ENCODE measurements around the gene ATAD3B. TPM values are rescaled to one million over a fixed set of nuclear protein-coding genes. Genes with fewer than 3 reads are reported as not detected.
"Not testable (repeated sequence)": the region's sequence is repeated elsewhere in the genome, so short reads cannot be mapped to it uniquely, and the experiment has no call there.

ATAD3B gene
- total RNA-seq, 1 experiment from 2014 or later = 104 TPM

- CTCF ChIA-PET; ATAC-seq; DNase-seq (ENCODE audit: low read depth, low spot score); H3K4me1 ChIP-seq (ENCODE audit: control insufficient read depth, insufficient read depth, low read length); H3K27me3 ChIP-seq (ENCODE audit: control insufficient read depth, insufficient read depth, low read length); H3K27ac ChIP-seq (ENCODE audit: low read length); POLR2A ChIA-PET; intact Hi-C loops (cut with micrococcal nuclease; ENCODE audit: unreplicated experiment); BruUV-seq (replicated peaks); in situ Hi-C loops (cut with HindIII; ENCODE audit: low pct_unique_long_range_greater_than_20kb, low sequenced_read_pairs); H3K36me3 ChIP-seq (ENCODE audit: control insufficient read depth, insufficient read depth, low read length); H3K9me3 ChIP-seq (ENCODE audit: control insufficient read depth, insufficient read depth, low read depth, low read length); H3K4me3 ChIP-seq (ENCODE audit: low read depth in 2 of 2, low read length in 2 of 2): not testable (repeated sequence)
Measured at GRCh38 chr1:1481811-1482210, 10.2 kb downstream of the ATAD3B start.

- BruUV-seq (replicated peaks) = no TSS peak
- TF ChIP-seq REST (IDR thresholded peaks at IDR 0.05; ENCODE audit: insufficient read depth in 1 of 2, low read depth in 2 of 2, low read length in 1 of 2) (no peak), SIN3A (IDR thresholded peaks at IDR 0.05; ENCODE audit: borderline replicate concordance, insufficient read depth, low read depth, low read length) (no peak), POLR2AphosphoS5 (IDR thresholded peaks at IDR 0.05; ENCODE audit: low read depth, low read length) (no peak), CTCF (IDR thresholded peaks at IDR 0.05) (no peak), TCF7L2 (IDR thresholded peaks at IDR 0.05; ENCODE audit: low read depth, low read length) (no peak)
- no peak for DNase-seq (ENCODE audit: low read depth, low spot score)
- no peak overlapping the region for H3K4me3 ChIP-seq (ENCODE audit: low read depth in 2 of 2, low read length in 2 of 2)
- POLR2A ChIA-PET = no interaction called here
- H3K4me1 ChIP-seq (ENCODE audit: control insufficient read depth, insufficient read depth, low read length) = no peaks in the 10 kb centered on the region
- H3K27me3 ChIP-seq (ENCODE audit: control insufficient read depth, insufficient read depth, low read length) = no peaks in the 10 kb centered on the region
- in situ Hi-C loops (cut with HindIII; ENCODE audit: low pct_unique_long_range_greater_than_20kb, low sequenced_read_pairs) (no loop called here), intact Hi-C loops (cut with micrococcal nuclease; ENCODE audit: unreplicated experiment) (no loop called here)
- H3K36me3 ChIP-seq (ENCODE audit: control insufficient read depth, insufficient read depth, low read length) = no peaks in the 10 kb centered on the region
- CTCF ChIA-PET = no interaction called here
- H3K27ac ChIP-seq (ENCODE audit: low read length) = no peak overlapping the region
- H3K9me3 ChIP-seq (ENCODE audit: control insufficient read depth, insufficient read depth, low read depth, low read length) = no peaks in the 10 kb centered on the region
- no peak for ATAC-seq
Measured at GRCh38 chr1:1482856-1483255, 11.3 kb downstream of the ATAD3B start.

GRCh38 chr1:1483714-1484113, 12.1 kb downstream of the ATAD3B start:
- POLR2A ChIA-PET = no interaction called here
- Histone ChIP-seq H3K27ac (ENCODE audit: low read length) (no peak overlapping the region), H3K36me3 (ENCODE audit: control insufficient read depth, insufficient read depth, low read length) (0 out of 2 replicates have a peak, but pooled peaks cover under 1% of the 10 kb centered on the region), H3K4me1 (ENCODE audit: control insufficient read depth, insufficient read depth, low read length) (no peaks in the 10 kb centered on the region), H3K27me3 (ENCODE audit: control insufficient read depth, insufficient read depth, low read length) (no peaks in the 10 kb centered on the region), H3K4me3 (ENCODE audit: low read depth in 2 of 2, low read length in 2 of 2) (no peak overlapping the region), H3K9me3 (ENCODE audit: control insufficient read depth, insufficient read depth, low read depth, low read length) (no peaks in the 10 kb centered on the region)
- BruUV-seq (replicated peaks) = TSS peak; percentile 54
- CTCF ChIA-PET = no interaction called here
- in situ Hi-C loops (cut with HindIII; ENCODE audit: low pct_unique_long_range_greater_than_20kb, low sequenced_read_pairs) (no loop called here), intact Hi-C loops (cut with micrococcal nuclease; ENCODE audit: unreplicated experiment) (no loop called here)
- no peak for DNase-seq (ENCODE audit: low read depth, low spot score)
- no peak for ATAC-seq
- no peak for TF ChIP-seq REST (IDR thresholded peaks at IDR 0.05; ENCODE audit: insufficient read depth in 1 of 2, low read depth in 2 of 2, low read length in 1 of 2)
- no peak for TF ChIP-seq CTCF (IDR thresholded peaks at IDR 0.05)
- no peak for TF ChIP-seq TCF7L2 (IDR thresholded peaks at IDR 0.05; ENCODE audit: low read depth, low read length)
- no peak for TF ChIP-seq POLR2AphosphoS5 (IDR thresholded peaks at IDR 0.05; ENCODE audit: low read depth, low read length)
- no peak for TF ChIP-seq SIN3A (IDR thresholded peaks at IDR 0.05; ENCODE audit: borderline replicate concordance, insufficient read depth, low read depth, low read length)

Data from Panc1 (cell line).